Karpas-422 (cell line): ENCODE data around the gene PRKAG2. TPM values are rescaled to one million over a fixed set of nuclear protein-coding genes. Genes with fewer than 3 reads are reported as not detected.

ENCODE experiments used
- DNase-seq: peaks from one replicate; pipeline ENCODE4 v3.0.0-alpha.2; 2015
- H2AFZ ChIP-seq: fragments of 200-600 bp; sonication (generic); 2 replicates; pipeline ENCODE4 v1.6.1; 2014; ENCODE audit warnings: antibody characterized with exemption, low read length, mixed read lengths
- H3K27ac ChIP-seq: fragments of 200-600 bp; sonication (generic); 2 replicates; pipeline ENCODE4 v1.5.1; 2014; ENCODE audit warnings: mild to moderate bottlenecking, low read length, moderate library complexity
- H3K27me3 ChIP-seq: fragments of 200-600 bp; sonication (generic); 2 replicates; pipeline ENCODE4 v1.6.1; 2014; ENCODE audit warnings: low read length, mixed read lengths
- H3K36me3 ChIP-seq: fragments of 200-600 bp; sonication (generic); 2 replicates; pipeline ENCODE4 v1.6.1; 2014; ENCODE audit warnings: low read length, mixed read lengths; ENCODE audit not compliant: insufficient read depth
- H3K4me1 ChIP-seq: fragments of 200-600 bp; sonication (generic); 2 replicates; pipeline ENCODE4 v1.6.1; 2014; ENCODE audit warnings: mild to moderate bottlenecking, low read length, mixed read lengths
- H3K4me2 ChIP-seq: fragments of 200-600 bp; sonication (generic); 2 replicates; pipeline ENCODE4 v1.6.1; 2014; ENCODE audit warnings: low read length, low read depth, mild to moderate bottlenecking; ENCODE audit not compliant: poor library complexity, severe bottlenecking
- H3K4me3 ChIP-seq: fragments of 200-600 bp; sonication (generic); 2 replicates; pipeline ENCODE4 v1.5.1; 2014; ENCODE audit warnings: mild to moderate bottlenecking, antibody characterized with exemption, low read length, mixed read lengths
- H3K79me2 ChIP-seq: fragments of 200-600 bp; sonication (generic); 2 replicates; pipeline ENCODE4 v1.6.1; 2014; ENCODE audit warnings: mild to moderate bottlenecking, low read length, mixed read lengths
- H3K9ac ChIP-seq: fragments of 200-600 bp; sonication (generic); 2 replicates; pipeline ENCODE4 v1.6.0; 2014; ENCODE audit warnings: low read length
- H3K9me2 ChIP-seq: fragments of 200-600 bp; sonication (generic), shearing (Covaris generic); replicated peaks from 2 replicates; pipeline ENCODE4 v1.6.0; 2014; ENCODE audit warnings: mild to moderate bottlenecking, low read length, moderate library complexity; ENCODE audit not compliant: insufficient read depth
- H3K9me3 ChIP-seq: fragments of 300-700, 200-600 bp; sonication (generic); 2 replicates; pipeline ENCODE4 v1.6.1; 2014; ENCODE audit warnings: low read length, mixed read lengths
- H4K20me1 ChIP-seq: fragments of 200-600 bp; sonication (generic); 2 replicates; pipeline ENCODE4 v1.6.1; 2014; ENCODE audit warnings: mild to moderate bottlenecking, antibody characterized with exemption, low read length, low read depth; ENCODE audit not compliant: insufficient read depth
- total RNA-seq: library from RNA; depleted of rRNA; stranded (reverse); fragments of >200 nt; shearing (Covaris generic); gene quantifications from 2 replicates; pipeline ENCODE4 v1.2.3, GENCODE V29; 2014; ENCODE audit warnings: low replicate concordance

PRKAG2 gene
- total RNA-seq, 1 experiment from 2014 or later = 6.3 TPM

DNA sequence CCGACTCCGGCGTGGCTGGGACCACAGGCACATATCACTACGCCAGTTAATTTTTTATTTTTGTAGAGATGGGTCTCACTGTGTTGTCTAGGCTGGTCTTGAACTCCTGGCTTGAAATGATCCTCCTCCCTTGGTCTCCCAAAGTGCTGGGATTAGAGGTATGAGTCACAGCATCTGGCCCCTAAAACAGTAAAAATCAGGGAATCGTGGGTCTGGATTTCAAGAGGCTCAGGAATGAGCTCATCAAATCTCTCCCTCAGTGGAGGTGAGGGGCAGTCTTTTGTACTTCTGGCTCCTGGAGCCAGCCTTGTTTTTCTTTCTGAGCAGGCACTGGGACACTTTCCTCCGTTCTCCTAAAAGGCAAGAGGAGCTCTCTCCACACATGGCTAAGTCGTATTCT, 325.1 kb downstream of the PRKAG2 start:
- Histone ChIP-seq H4K20me1 (no peaks in the 10 kb centered on the region), H3K4me2 (no peak overlapping the region), H3K27ac (no peak overlapping the region), H3K9me3 (no peaks in the 10 kb centered on the region), H3K79me2 (no peaks in the 10 kb centered on the region), H3K27me3 (no peaks in the 10 kb centered on the region), H3K9ac (no peak overlapping the region), H3K4me3 (no peak overlapping the region), H3K9me2 (no peaks in the 10 kb centered on the region), H2AFZ (no peak overlapping the region), H3K36me3 (no peaks in the 10 kb centered on the region), H3K4me1 (no peaks in the 10 kb centered on the region)
- no peak for DNase-seq

DNA sequence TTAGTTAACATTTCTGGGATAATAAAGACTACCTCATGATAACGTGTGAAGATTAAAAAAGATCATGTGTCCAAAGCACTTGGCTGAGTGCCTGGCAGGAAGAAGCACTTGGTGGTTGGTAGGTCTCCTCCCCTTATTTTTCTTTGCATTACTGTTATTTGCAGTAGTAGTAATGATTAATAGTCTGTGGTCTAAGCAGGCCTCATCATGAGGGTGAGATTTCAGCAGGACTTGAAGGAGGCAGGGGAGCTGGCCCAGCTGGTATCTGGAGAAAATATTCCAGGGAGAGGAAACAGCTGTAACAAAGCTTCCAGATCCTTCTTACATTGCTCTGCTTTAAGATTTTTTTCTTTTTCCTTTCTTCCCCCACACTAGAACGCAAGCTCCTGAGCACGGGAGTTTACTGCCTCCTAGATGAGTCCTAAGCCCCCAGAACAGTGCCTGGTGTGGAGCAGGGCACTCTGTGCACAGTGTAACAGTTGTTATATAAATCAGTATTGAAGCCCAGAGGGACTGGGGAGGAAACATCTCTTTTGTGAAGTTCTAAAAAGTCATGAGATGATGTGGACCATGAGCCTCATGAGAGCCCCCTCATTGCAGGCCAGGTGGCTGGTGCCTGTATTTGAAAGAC, 326.1 kb downstream of the PRKAG2 start:
- Histone ChIP-seq H3K27ac (no peak overlapping the region), H3K4me1 (no peaks in the 10 kb centered on the region), H2AFZ (no peak overlapping the region), H3K79me2 (no peaks in the 10 kb centered on the region), H3K9me3 (no peaks in the 10 kb centered on the region), H3K36me3 (no peaks in the 10 kb centered on the region), H3K27me3 (no peaks in the 10 kb centered on the region), H3K4me3 (no peak overlapping the region), H3K9me2 (no peaks in the 10 kb centered on the region), H3K9ac (no peak overlapping the region), H3K4me2 (no peak overlapping the region), H4K20me1 (no peaks in the 10 kb centered on the region)
- DNase-seq = no peak

DNA sequence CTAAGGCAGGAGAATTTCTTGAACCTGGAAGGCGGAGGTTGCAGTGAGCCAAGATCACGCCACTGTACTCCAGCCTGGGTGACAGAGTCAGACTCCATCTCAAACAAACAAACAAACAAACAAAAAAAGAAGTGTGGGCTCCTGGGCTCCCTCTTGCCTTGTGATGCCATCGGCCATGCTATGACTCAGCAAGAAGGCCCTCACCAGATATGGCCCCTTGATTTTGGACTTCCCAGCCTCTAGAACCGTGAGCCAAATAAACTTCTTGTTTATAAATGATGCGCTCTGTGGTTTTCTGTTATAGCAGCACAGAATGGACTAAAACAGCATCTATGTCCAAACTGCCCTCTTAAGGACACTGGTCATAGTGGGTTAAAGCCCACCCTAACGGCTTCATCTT, 327.3 kb downstream of the PRKAG2 start:
- Histone ChIP-seq H3K4me2 (no peak overlapping the region), H3K4me3 (no peak overlapping the region), H3K9me2 (no peaks in the 10 kb centered on the region), H3K27ac (no peak overlapping the region), H3K4me1 (no peaks in the 10 kb centered on the region), H4K20me1 (no peaks in the 10 kb centered on the region), H3K9ac (no peak overlapping the region), H3K9me3 (no peaks in the 10 kb centered on the region), H2AFZ (no peak overlapping the region), H3K27me3 (no peaks in the 10 kb centered on the region), H3K36me3 (no peaks in the 10 kb centered on the region), H3K79me2 (no peaks in the 10 kb centered on the region)
- no peak for DNase-seq

DNA sequence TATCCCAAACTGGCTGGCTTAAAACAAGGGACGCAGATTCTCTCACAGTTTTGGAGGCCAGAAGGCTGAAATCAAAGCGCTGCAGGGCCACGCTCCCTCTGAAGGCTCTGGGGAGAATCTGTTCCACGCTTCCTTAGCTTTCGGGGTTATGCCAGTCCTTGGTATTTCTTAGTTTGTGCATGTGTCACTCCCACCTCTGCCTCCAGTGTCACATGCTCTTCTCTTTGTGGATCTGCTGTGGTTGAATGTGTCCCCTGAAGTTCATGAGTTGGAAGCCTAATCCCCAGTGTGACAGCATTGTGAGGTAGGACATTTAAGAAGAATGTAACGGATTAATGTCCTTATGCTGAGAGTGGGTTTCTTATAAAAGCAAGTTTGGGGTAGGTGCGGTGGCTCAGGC, 327.8 kb downstream of the PRKAG2 start:
- DNase-seq = no peak
- H3K9me3 ChIP-seq = no peaks in the 10 kb centered on the region
- no peaks in the 10 kb centered on the region for H3K36me3 ChIP-seq
- H3K27ac ChIP-seq = no peak overlapping the region
- H4K20me1 ChIP-seq = no peaks in the 10 kb centered on the region
- no peak overlapping the region for H2AFZ ChIP-seq
- no peaks in the 10 kb centered on the region for H3K9me2 ChIP-seq
- H3K27me3 ChIP-seq = no peaks in the 10 kb centered on the region
- H3K4me2 ChIP-seq = no peak overlapping the region
- no peaks in the 10 kb centered on the region for H3K4me1 ChIP-seq
- no peak overlapping the region for H3K9ac ChIP-seq
- H3K4me3 ChIP-seq = no peak overlapping the region
- H3K79me2 ChIP-seq = no peaks in the 10 kb centered on the region

DNA sequence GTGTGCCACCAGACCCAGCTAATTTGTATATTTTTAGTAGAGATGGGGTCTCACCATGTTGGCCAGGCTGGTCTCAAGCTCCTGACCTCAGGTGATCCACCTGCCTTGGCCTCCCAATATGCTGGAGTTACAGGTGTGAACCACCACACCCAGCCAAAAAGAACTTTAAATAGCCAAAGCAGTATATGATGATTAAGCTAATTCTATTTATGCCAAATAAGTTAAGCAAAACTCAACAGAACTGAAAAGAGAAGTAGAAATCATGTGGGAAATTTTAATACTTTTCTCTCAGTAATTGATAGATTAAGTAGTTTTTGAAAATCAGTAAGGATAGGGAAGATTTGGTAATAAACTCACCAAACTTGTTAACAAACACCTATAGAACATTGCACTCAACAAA, 332.7 kb downstream of the PRKAG2 start:
- peaks cover 7% of the 10 kb centered on the region for H3K4me1 ChIP-seq

DNA sequence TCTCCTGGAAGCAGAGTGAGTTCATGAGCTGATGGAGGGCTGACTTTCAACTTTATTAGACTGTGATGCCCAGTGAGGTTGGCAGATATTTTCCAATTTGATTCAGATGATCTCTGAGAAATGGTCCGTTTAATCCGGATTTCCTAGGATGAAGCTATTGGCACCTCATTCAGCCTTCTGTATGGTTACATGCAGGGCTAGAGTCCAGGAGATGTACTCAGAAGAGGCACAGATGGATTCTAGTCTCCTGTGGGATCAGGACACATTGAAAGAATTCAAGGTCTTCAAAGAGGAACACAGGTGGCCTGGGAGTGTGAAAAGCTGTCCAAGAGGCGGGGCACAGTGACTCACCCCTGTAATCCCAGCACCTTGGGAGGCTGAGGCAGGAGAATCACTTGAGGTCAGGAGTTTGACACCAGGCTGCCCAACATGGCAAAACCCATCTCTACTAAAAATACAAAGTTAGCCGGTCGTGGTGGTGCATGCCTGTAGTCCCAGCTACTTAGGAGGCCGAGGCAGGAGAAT, 334.2 kb downstream of the PRKAG2 start:
- no peaks in the 10 kb centered on the region for H3K9me2 ChIP-seq
- no peak overlapping the region for H2AFZ ChIP-seq
- no peak overlapping the region for H3K4me2 ChIP-seq
- no peaks in the 10 kb centered on the region for H3K79me2 ChIP-seq
- no peak for DNase-seq
- H3K9me3 ChIP-seq = no peaks in the 10 kb centered on the region
- no peaks in the 10 kb centered on the region for H4K20me1 ChIP-seq
- no peaks in the 10 kb centered on the region for H3K27me3 ChIP-seq
- H3K27ac ChIP-seq = no peak overlapping the region
- no peak overlapping the region for H3K9ac ChIP-seq
- peaks cover 22% of the 10 kb centered on the region for H3K4me1 ChIP-seq
- no peak overlapping the region for H3K4me3 ChIP-seq
- no peaks in the 10 kb centered on the region for H3K36me3 ChIP-seq

More for the DNA sequence above, 332.7 kb downstream of the PRKAG2 start:
- Histone ChIP-seq H3K4me2 (no peak overlapping the region), H3K9me3 (no peaks in the 10 kb centered on the region), H3K36me3 (no peaks in the 10 kb centered on the region), H3K79me2 (no peaks in the 10 kb centered on the region), H2AFZ (no peak overlapping the region), H3K27me3 (no peaks in the 10 kb centered on the region), H3K9ac (no peak overlapping the region), H3K27ac (no peak overlapping the region), H3K9me2 (no peaks in the 10 kb centered on the region), H3K4me3 (no peak overlapping the region), H4K20me1 (no peaks in the 10 kb centered on the region)
- DNase-seq = no peak

GRCh38 chr7:151541709-151542499, 335.0 kb downstream of the PRKAG2 start:
- H3K27me3 ChIP-seq = no peaks in the 10 kb centered on the region
- no peaks in the 10 kb centered on the region for H3K79me2 ChIP-seq
- no peaks in the 10 kb centered on the region for H3K9me2 ChIP-seq
- H2AFZ ChIP-seq = no peak overlapping the region
- no peaks in the 10 kb centered on the region for H4K20me1 ChIP-seq
- no peak overlapping the region for H3K4me3 ChIP-seq
- H3K4me2 ChIP-seq = no peak overlapping the region
- no peaks in the 10 kb centered on the region for H3K9me3 ChIP-seq
- H3K9ac ChIP-seq = no peak overlapping the region
- no peak overlapping the region for H3K27ac ChIP-seq
- DNase-seq = no peak
- no peaks in the 10 kb centered on the region for H3K36me3 ChIP-seq
- peaks cover 25% of the 10 kb centered on the region for H3K4me1 ChIP-seq

DNA sequence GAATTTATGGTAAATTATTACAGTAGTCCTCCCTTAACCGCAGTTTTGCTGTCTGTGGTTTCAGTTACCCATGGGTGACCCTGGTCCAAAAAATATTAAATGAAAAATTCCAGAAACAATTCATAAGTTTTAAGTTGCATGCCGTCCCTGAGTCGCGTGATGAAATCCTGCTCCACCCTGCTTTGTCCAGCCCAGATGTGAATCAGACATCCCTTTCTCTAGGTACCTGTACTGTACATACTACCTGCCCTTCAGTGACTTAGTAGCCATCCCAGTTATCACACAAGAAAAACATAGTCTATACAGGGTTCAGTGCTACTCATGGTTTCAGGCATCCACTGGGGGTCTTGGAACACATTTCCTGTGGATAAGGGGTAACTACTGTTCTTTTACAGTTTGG, 336.8 kb downstream of the PRKAG2 start:
- Histone ChIP-seq H3K4me3 (no peak overlapping the region), H3K4me1 (peaks cover 25% of the 10 kb centered on the region), H3K9ac (no peak overlapping the region), H3K9me3 (no peaks in the 10 kb centered on the region), H4K20me1 (no peaks in the 10 kb centered on the region), H2AFZ (no peak overlapping the region), H3K27me3 (no peaks in the 10 kb centered on the region), H3K36me3 (no peaks in the 10 kb centered on the region), H3K27ac (no peak overlapping the region), H3K79me2 (no peaks in the 10 kb centered on the region), H3K4me2 (no peak overlapping the region), H3K9me2 (no peaks in the 10 kb centered on the region)
- DNase-seq = no peak
